Activated naive CD4-positive, alpha-beta T cell treated with anti-CD3 and anti-CD28 coated beads, Interleukin-2, amount 50 U/mL, for 24 hours (primary cell): ENCODE measurements around the gene FRAS1.
A peak's percentile ranks its signal among the peaks of the same experiment; 100 is the strongest.
"Not testable (repeated sequence)": the region's sequence is repeated elsewhere in the genome, so short reads cannot be mapped to it uniquely, and the experiment has no call there.

Source experiments
- H3K27ac Mint-ChIP-seq: one replicate; pipeline ENCODE4 v1.8.0; 2021; ENCODE audit warnings: mild to moderate bottlenecking, mixed read lengths
- H3K27me3 Mint-ChIP-seq: one replicate; pipeline ENCODE4 v1.8.0; 2021; ENCODE audit warnings: mixed read lengths
- H3K36me3 Mint-ChIP-seq: one replicate; pipeline ENCODE4 v1.8.0; 2021; ENCODE audit warnings: mixed read lengths
- H3K4me1 Mint-ChIP-seq: one replicate; pipeline ENCODE4 v1.8.0; 2021; ENCODE audit warnings: mixed read lengths
- H3K4me3 Mint-ChIP-seq: one replicate; pipeline ENCODE4 v1.8.0; 2021; ENCODE audit warnings: mild to moderate bottlenecking, mixed read lengths
- H3K9me3 Mint-ChIP-seq: one replicate; pipeline ENCODE4 v1.8.0; 2021; ENCODE audit warnings: mixed read lengths

Gene FRAS1

DNA sequence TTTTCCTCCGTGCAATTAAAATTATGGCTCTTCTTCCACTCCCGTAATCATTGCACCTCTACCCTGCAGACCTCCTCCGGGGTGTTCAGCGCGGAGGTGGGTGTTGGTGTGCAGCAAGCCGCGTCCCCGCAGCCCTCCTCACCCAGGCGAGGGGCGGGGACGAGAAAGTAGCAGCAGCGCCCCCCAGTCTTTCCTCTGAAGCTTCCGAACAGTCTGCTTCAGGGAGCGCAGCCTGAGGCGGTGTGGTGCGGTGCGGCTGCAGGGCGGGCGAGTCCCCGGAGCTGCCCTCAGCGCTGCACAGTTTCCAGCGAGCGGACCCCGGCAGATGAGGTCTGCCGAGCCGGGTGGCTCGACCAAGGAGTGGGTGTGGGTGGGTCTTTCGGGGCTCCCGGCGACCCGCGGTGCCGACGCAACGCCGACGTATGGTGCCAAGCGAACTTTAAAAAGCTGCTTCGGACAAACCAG, at the start of gene FRAS1:
Gene FRAS1 (plus strand): TSS at position 189 of the 465 bp plus-strand sequence. CDS start 687 bp downstream, outside the sequence.
- peaks cover 47% of the 10 kb centered on the region for H3K27me3 Mint-ChIP-seq
- peak within 1 kb of the TSS; percentile 78 for H3K4me3 Mint-ChIP-seq
- H3K27ac Mint-ChIP-seq: peak within 1 kb of the TSS; percentile 0
- H3K9me3 Mint-ChIP-seq: no peaks in the 10 kb centered on the region
- H3K36me3 Mint-ChIP-seq: no peaks in the 10 kb centered on the region
- peaks cover 26% of the 10 kb centered on the region for H3K4me1 Mint-ChIP-seq

DNA sequence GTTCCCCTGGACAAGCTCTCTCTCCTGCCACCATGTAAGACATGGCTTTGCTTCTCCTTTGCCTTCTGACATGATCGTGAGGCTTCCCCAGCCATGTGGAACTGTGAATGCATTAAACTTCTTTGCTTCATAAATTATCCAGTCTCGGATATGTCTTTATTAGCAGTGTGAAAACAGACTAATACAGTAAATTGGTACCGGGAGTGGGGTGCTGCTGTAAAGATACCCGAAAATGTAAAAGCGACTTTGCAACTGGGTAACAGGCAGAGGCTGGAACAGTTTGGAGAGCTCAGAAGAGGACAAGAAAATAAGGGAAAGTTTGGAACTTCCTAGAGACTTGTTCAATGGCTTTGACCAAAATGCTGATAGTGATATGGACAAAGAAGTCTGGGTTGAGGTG, 46.1 kb upstream of the FRAS1 start:
- not testable (repeated sequence) for H3K4me3 Mint-ChIP-seq, H3K36me3 Mint-ChIP-seq, H3K4me1 Mint-ChIP-seq, H3K27ac Mint-ChIP-seq, H3K9me3 Mint-ChIP-seq, H3K27me3 Mint-ChIP-seq

GRCh38 chr4:78014889-78015886, 41.9 kb upstream of the FRAS1 start:
- H3K36me3 Mint-ChIP-seq: peaks cover 4% of the 10 kb centered on the region
- no peaks in the 10 kb centered on the region for H3K4me1 Mint-ChIP-seq
- H3K27me3 Mint-ChIP-seq: peaks cover 1% of the 10 kb centered on the region
- no peak overlapping the region for H3K27ac Mint-ChIP-seq
- peaks cover 8% of the 10 kb centered on the region for H3K9me3 Mint-ChIP-seq
- H3K4me3 Mint-ChIP-seq: no peak overlapping the region

- H3K36me3 Mint-ChIP-seq: no peaks in the 10 kb centered on the region
- H3K4me1 Mint-ChIP-seq: no peaks in the 10 kb centered on the region
- H3K4me3 Mint-ChIP-seq: no peak overlapping the region
- H3K27ac Mint-ChIP-seq: no peak overlapping the region
- no peaks in the 10 kb centered on the region for H3K27me3 Mint-ChIP-seq
- no peaks in the 10 kb centered on the region for H3K9me3 Mint-ChIP-seq
Measured at GRCh38 chr4:78018271-78019049, 38.7 kb upstream of the FRAS1 start.

- Mint-ChIP-seq H3K27ac (no peak overlapping the region), H3K9me3 (no peaks in the 10 kb centered on the region), H3K36me3 (no peaks in the 10 kb centered on the region), H3K4me1 (no peaks in the 10 kb centered on the region), H3K4me3 (no peak overlapping the region), H3K27me3 (no peaks in the 10 kb centered on the region)
Measured at GRCh38 chr4:78019414-78019813, 37.7 kb upstream of the FRAS1 start.

DNA sequence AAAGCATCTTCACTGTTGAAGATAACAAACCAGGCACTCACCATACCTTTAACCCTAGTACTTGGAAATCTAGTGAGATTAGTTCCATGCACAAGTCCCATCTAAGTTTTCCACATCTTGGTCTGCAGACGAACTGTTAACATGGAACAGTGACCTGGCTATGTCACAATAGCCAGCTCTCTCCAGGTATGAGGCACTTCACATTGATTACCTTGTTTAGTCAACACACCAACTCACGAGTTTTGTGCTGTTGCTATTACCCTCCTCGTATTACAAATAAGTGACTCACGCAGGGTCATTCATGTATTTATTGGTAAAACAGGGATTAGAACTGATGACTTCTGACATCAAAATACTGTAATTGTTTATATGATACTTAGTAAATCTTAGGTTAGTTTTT, 36.4 kb upstream of the FRAS1 start:
- H3K27me3 Mint-ChIP-seq: peaks cover 2% of the 10 kb centered on the region
- no peak overlapping the region for H3K4me3 Mint-ChIP-seq
- no peaks in the 10 kb centered on the region for H3K9me3 Mint-ChIP-seq
- H3K27ac Mint-ChIP-seq: no peak overlapping the region
- no peaks in the 10 kb centered on the region for H3K4me1 Mint-ChIP-seq
- no peaks in the 10 kb centered on the region for H3K36me3 Mint-ChIP-seq

GRCh38 chr4:78022517-78022916, 34.6 kb upstream of the FRAS1 start:
- H3K27me3 Mint-ChIP-seq: peaks cover 3% of the 10 kb centered on the region
- no peaks in the 10 kb centered on the region for H3K4me1 Mint-ChIP-seq
- no peak overlapping the region for H3K4me3 Mint-ChIP-seq
- no peaks in the 10 kb centered on the region for H3K36me3 Mint-ChIP-seq
- H3K27ac Mint-ChIP-seq: no peak overlapping the region
- H3K9me3 Mint-ChIP-seq: no peaks in the 10 kb centered on the region

- Mint-ChIP-seq H3K36me3 (no peaks in the 10 kb centered on the region), H3K27me3 (peaks cover 7% of the 10 kb centered on the region), H3K9me3 (no peaks in the 10 kb centered on the region), H3K27ac (no peak overlapping the region), H3K4me3 (no peak overlapping the region), H3K4me1 (no peaks in the 10 kb centered on the region)
Measured at GRCh38 chr4:78024085-78024484, 33.0 kb upstream of the FRAS1 start.

DNA sequence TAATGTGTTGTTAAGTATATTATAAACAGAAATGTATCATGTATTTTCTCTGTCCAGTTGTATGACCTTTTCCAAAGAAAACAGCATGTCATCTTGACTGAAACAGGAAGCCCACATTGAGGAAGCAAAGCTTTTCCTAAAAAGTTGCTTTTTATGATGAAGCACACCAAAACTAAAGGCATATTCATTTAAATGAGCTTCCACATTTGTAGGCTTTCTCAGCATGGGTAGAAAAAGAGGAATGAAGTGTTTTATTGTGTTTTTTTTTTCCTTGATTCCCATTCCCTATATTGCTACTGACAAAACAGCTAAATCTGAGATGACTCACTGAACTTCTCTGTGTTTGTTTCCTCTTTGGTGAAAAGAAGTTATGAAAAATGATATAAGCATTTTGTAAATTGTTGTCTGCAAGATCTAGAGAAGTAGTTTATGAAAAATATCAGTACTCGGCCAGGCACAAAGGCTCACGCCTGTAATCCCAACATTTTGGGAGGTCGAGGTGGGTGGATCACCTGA, 32.5 kb upstream of the FRAS1 start:
- Mint-ChIP-seq H3K4me1 (no peaks in the 10 kb centered on the region), H3K9me3 (no peaks in the 10 kb centered on the region), H3K27ac (no peak overlapping the region), H3K4me3 (no peak overlapping the region), H3K36me3 (no peaks in the 10 kb centered on the region), H3K27me3 (peaks cover 9% of the 10 kb centered on the region)

- H3K36me3 Mint-ChIP-seq: no peaks in the 10 kb centered on the region
- no peaks in the 10 kb centered on the region for H3K4me1 Mint-ChIP-seq
- H3K27me3 Mint-ChIP-seq: peaks cover 10% of the 10 kb centered on the region
- H3K27ac Mint-ChIP-seq: no peak overlapping the region
- H3K9me3 Mint-ChIP-seq: no peaks in the 10 kb centered on the region
- no peak overlapping the region for H3K4me3 Mint-ChIP-seq
Measured at GRCh38 chr4:78031417-78031950, 25.6 kb upstream of the FRAS1 start.

DNA sequence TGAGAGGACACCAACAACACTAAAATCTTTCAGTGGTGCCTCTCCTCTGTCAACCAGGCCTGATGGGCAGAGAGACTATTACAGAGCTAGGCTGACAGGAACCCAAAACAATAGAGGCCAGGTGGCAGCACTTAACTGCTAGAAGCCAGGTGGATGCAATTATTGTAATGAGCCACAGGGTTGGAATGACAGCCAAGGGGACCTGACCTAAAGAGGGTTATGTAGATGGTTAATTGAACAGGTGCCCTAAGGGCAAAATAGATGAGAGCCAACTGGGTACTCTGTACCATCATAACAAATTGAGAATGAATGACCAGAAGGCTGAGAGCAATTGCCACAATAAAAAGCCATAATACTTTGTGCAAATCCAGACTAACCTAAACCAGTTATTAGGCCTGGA, 24.7 kb upstream of the FRAS1 start:
- Mint-ChIP-seq H3K27ac (no peak overlapping the region), H3K9me3 (no peaks in the 10 kb centered on the region), H3K36me3 (no peaks in the 10 kb centered on the region), H3K4me1 (no peaks in the 10 kb centered on the region), H3K27me3 (peaks cover 10% of the 10 kb centered on the region), H3K4me3 (no peak overlapping the region)

DNA sequence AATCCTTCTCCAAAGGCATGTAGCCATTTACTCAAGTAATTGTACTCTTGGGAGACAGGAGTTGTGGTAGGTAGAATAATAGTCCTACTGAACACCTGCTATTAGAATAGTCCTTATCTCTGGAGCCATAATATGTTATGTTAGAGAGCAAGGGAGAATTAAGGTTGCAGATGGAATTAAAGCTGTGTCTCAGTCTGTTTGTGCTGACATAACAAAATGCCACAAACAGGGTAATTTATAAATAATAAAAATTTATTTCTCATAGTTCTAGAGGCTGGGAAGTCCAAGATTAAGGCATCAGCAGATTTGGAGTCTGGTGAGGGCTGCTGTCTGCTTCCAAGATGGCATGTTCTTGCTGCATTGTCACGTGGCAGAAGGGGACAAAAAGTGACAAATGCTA, 24.2 kb upstream of the FRAS1 start:
- no peak overlapping the region for H3K27ac Mint-ChIP-seq
- peaks cover 10% of the 10 kb centered on the region for H3K27me3 Mint-ChIP-seq
- H3K36me3 Mint-ChIP-seq: no peaks in the 10 kb centered on the region
- H3K9me3 Mint-ChIP-seq: no peaks in the 10 kb centered on the region
- H3K4me1 Mint-ChIP-seq: no peaks in the 10 kb centered on the region
- H3K4me3 Mint-ChIP-seq: no peak overlapping the region

DNA sequence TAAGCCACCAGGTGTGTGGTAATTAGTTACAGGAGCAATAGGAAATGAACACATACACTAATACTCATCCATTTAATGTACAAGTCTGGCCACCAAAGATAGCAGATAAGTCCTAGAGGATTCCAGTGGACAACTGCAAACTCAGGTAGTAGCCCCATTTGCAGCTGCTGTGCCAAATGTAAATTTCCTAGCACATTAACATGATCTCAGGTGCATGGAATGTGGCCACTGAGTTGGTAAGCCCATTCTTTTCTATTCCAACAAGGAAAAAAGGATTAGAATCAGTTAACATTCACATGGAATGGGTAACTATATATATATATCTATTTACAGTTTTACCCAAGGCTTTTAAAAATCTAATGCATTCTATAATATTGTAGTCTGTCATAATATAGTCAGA, 23.3 kb upstream of the FRAS1 start:
- Mint-ChIP-seq H3K27ac (no peak overlapping the region), H3K27me3 (peaks cover 10% of the 10 kb centered on the region), H3K4me3 (no peak overlapping the region), H3K9me3 (no peaks in the 10 kb centered on the region), H3K4me1 (no peaks in the 10 kb centered on the region), H3K36me3 (no peaks in the 10 kb centered on the region)

DNA sequence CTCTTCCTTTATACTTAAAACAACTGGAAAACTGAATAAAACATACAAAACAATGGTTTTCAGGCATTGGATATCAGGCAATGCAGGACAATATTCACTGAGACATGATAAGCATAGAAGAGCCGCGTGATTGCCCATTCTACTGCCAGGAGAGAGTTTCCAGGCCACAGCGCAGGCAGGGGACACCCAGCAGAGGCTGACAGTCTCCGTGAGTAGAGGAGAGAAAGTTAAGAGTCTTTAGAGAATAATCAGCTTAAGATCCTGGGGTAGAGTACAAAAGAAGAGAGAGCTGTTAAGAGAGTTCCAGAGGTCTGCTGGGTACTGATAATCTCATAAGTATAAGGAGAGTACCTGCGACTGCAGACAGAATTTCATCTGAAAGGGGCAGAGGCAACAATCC, 18.4 kb upstream of the FRAS1 start:
- no peak overlapping the region for H3K27ac Mint-ChIP-seq

GRCh38 chr4:78039678-78040077, 17.4 kb upstream of the FRAS1 start:
- Mint-ChIP-seq H3K36me3 (no peaks in the 10 kb centered on the region), H3K4me1 (no peaks in the 10 kb centered on the region), H3K27me3 (peaks cover 4% of the 10 kb centered on the region)

More for the DNA sequence above, 18.4 kb upstream of the FRAS1 start:
- H3K36me3 Mint-ChIP-seq: no peaks in the 10 kb centered on the region
- no peak overlapping the region for H3K4me3 Mint-ChIP-seq
- H3K4me1 Mint-ChIP-seq: no peaks in the 10 kb centered on the region
- peaks cover 5% of the 10 kb centered on the region for H3K27me3 Mint-ChIP-seq
- no peaks in the 10 kb centered on the region for H3K9me3 Mint-ChIP-seq

More at GRCh38 chr4:78039678-78040077, 17.4 kb upstream of the FRAS1 start:
- Mint-ChIP-seq H3K4me3 (no peak overlapping the region), H3K9me3 (no peaks in the 10 kb centered on the region), H3K27ac (no peak overlapping the region)
